ENCODE measurements around the gene EYA2.

EYA2 gene

DNA sequence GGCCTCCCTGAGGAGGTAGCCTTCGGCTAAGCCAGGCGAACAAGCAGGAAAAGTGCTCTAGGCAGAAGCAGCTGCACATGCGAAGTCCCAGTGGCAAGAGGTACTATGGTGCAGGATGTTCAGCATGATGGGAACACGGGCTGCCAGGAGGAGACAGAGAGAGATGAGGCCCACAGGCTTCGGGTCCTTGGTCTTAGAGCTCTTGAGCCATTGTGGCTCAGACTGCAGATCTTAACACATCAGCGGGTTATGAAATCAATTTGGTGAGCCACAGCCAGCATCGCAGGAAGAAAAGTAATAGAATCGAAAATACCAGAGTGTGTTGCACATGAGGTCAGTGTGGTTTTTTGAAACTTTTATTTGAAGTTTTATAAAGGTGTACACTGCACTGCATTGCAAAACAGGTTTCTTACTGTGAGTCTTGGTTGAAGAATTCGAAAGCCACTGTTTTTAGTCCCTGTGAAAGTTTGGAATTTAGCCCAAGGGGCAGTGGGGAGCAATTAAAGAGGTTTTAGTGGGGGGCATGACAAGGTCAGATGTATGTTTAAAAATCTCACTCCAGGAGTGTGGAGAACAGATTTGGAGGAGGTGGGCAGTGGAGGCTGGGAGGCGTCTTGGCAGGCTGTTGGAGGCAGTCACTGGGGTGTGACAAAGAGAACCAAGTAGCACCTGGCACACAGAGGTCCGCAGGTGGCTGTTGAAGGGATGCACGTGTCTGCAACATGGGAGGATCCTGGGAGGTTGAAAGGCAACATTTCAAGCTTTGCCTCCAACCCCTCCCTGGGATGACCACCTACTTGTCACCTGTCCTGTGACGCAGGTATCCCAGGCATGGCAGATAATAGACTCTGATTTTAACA, 69.3 kb downstream of the EYA2 start:
- DNase-seq: no peak
- H3K9me3 Mint-ChIP-seq: no peaks in the 10 kb centered on the region
- no peak overlapping the region for H3K27ac Mint-ChIP-seq
- peaks cover 6% of the 10 kb centered on the region for H3K27me3 Mint-ChIP-seq
- H3K4me1 Mint-ChIP-seq: no peaks in the 10 kb centered on the region
- no peak for ATAC-seq
- no peaks in the 10 kb centered on the region for H3K36me3 Mint-ChIP-seq (ENCODE audit: low read depth)
- H3K4me3 Mint-ChIP-seq: no peak overlapping the region

DNA sequence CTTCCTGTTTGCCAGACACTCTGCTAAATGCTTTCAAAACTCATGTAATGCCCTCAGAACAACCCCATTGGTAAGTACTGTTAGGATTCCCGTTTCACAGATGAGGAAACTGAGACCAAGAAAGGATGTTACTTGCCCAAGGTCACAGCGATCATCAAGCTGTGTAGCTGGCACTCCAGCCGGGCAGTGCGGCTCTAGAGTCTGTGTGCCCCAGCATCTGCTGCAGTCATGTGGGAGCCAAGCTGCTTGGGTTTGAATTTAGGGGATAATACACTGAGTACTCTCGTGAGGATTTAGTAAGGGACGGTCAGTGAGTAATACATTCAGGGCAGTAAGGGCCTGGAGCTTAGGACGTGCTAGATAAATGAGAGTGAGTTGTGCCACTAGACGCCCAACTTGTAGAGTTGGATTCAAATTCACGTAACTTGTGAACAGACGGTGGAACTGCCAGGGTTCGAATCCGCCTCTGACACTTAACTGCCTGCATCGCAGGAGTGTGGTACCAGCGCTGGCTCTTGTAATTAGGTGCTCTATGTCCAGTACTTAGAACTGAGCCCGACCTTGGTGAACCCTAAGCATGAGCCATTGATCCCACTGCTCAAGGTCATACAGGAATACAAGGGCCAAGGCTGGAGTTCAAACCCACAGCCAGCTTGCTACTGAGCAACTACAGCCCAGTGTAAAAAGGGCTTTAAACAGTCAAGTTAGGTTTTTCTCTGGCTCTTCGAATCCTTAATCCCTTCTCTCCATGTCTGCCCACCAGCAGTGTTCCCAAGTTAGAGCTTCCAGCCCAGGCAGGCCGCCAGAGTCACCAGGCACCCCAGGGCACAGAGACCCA, 70.2 kb downstream of the EYA2 start:
- Mint-ChIP-seq H3K27me3 (peaks cover 5% of the 10 kb centered on the region), H3K36me3 (ENCODE audit: low read depth) (no peaks in the 10 kb centered on the region), H3K4me3 (no peak overlapping the region), H3K27ac (no peak overlapping the region), H3K4me1 (no peaks in the 10 kb centered on the region), H3K9me3 (no peaks in the 10 kb centered on the region)
- no peak for ATAC-seq
- DNase-seq: no peak

DNA sequence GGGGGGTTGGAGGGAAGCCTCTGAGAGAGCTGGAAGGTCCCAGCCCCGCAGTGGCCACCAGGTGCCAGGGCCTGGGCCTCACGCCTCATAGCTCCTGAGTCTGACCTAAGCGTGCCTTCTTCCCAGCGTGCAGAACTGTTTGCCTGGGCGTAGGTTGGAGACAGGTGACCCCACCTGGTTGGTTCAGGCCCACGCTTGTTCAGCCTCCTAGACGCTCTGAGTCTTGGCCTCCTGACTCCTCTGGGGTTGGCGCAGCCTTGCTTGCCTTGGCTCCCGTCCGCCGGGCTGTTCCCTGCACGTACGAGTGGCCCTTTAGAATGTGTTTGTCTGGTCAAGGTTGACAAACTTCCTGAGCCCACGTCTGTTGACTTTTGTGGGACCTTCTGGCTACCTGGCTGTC, 70.8 kb downstream of the EYA2 start:
- Mint-ChIP-seq H3K4me1 (no peaks in the 10 kb centered on the region), H3K9me3 (no peaks in the 10 kb centered on the region), H3K27ac (no peak overlapping the region), H3K36me3 (ENCODE audit: low read depth) (no peaks in the 10 kb centered on the region), H3K4me3 (no peak overlapping the region), H3K27me3 (peaks cover 5% of the 10 kb centered on the region)
- ATAC-seq (no peak), DNase-seq (no peak)

DNA sequence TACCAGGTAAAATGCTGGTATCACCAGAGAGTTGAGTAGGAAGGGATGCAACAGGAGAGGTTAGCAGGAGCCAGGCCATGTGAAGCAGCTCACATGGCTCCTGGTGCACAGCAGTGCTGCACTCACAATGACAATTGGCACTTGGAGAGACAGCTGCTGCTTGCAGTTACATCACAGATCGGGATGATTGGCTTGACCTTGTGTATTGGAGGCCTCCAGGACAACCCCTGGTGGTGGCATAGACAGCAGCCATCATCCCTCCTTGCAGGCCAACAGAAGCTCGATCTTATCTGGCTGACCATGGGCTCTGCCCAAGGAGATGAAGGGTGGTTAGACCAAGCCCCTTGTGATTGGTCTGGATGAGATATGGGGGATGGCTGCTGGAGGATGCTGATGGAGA, 73.0 kb downstream of the EYA2 start:
- ATAC-seq: no peak
- no peak for DNase-seq
- Mint-ChIP-seq H3K27me3 (peaks cover 17% of the 10 kb centered on the region), H3K4me1 (no peaks in the 10 kb centered on the region), H3K9me3 (no peaks in the 10 kb centered on the region), H3K27ac (no peak overlapping the region), H3K36me3 (ENCODE audit: low read depth) (no peaks in the 10 kb centered on the region), H3K4me3 (no peak overlapping the region)

DNA sequence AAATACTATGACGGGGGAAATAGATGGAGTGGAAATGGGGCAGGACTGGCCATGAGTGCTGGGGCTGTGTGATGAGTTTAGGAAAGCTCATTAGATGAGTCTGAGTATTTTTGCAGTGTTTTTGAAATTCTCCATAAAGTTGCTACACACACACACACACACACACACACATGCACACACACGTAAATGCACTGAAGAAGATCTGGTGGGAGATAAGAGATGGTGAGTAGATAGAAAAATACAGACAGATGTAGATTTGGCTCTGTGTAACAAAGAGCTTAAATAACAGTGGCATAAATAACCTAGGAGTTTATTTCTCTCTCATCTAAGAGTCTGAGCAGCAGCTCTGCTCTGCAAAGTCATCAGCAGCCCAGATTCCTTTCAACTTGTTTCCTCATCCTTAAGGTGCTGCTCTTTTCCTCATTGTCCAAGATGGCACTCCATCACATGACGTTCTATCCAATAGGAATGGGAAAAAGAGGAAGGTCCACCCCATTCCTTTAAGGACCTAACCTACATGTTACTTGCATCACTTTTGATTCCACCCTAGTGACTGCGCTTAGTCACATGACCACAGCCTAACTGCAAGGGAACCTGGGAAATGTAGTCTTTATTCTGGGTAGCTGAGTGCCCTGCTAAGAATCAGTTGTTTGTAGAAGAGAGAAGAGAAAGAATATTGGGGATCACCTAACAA, 76.4 kb downstream of the EYA2 start:
- no peaks in the 10 kb centered on the region for H3K4me1 Mint-ChIP-seq
- no peaks in the 10 kb centered on the region for H3K9me3 Mint-ChIP-seq
- H3K36me3 Mint-ChIP-seq (ENCODE audit: low read depth): no peaks in the 10 kb centered on the region
- peaks cover 19% of the 10 kb centered on the region for H3K27me3 Mint-ChIP-seq
- H3K27ac Mint-ChIP-seq: no peak overlapping the region
- H3K4me3 Mint-ChIP-seq: no peak overlapping the region
- no peak for DNase-seq
- ATAC-seq: no peak

DNA sequence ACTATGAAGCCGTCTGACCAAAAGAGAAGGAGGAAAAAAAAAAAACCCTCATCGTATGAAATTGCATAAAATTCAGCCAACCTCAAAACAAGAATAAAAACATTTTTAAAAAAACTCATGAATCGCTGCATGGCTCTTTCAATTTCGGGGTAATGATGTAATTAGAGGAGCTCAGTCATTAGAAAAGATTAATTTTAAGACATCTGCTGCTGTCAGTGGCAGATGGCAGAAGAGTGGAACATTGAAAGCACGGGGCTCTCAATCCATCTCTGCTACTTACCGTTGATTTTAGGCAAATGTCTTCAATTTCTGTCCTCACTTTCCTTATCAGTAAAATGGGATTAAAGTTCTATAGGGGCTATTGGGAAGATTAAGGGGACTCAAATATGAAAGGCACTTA, 79.1 kb downstream of the EYA2 start:
- no peaks in the 10 kb centered on the region for H3K9me3 Mint-ChIP-seq
- ATAC-seq: no peak
- H3K27ac Mint-ChIP-seq: no peak overlapping the region
- peaks cover 1% of the 10 kb centered on the region for H3K4me1 Mint-ChIP-seq
- H3K36me3 Mint-ChIP-seq (ENCODE audit: low read depth): no peaks in the 10 kb centered on the region
- no peak for DNase-seq
- H3K27me3 Mint-ChIP-seq: peaks cover 36% of the 10 kb centered on the region
- H3K4me3 Mint-ChIP-seq: no peak overlapping the region

DNA sequence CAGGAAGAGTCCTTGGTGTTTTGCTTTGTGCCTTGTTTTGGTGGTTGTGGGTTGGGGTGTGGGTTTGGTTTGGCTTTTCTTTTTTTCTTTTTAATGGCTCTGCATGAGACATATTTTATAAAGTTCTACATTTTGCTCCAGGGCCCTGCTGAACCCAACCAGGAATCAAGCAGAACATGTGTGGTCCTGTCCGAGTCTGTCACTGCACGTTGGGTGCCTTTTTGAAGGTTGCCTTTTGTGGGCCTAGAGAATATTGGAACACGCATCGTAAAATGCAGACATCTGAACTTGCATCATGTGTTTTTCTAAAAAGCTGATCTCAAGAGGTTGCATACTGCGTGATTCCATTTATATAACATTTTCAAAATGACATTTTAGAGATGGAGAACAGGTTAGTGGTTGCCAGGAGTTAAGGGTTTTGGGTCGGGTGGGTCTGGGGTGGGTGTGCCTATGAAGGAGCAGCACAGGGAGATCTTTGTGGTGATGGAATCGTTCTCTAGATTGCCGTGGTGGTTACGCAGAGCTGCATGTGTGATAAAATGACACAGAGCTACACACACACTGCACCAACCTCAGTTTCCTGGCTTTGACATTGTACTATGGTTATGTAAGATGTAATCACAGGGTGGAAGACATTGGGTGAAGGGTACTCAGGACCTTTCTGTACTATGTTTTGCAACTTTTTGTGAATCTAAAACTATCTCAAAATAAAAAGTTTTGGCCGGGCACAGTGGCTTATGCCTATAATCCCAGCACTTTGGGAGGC, 80.2 kb downstream of the EYA2 start:
- no peaks in the 10 kb centered on the region for H3K36me3 Mint-ChIP-seq (ENCODE audit: low read depth)
- peaks cover 8% of the 10 kb centered on the region for H3K4me1 Mint-ChIP-seq
- H3K27ac Mint-ChIP-seq: no peak overlapping the region
- H3K27me3 Mint-ChIP-seq: peaks cover 36% of the 10 kb centered on the region
- H3K9me3 Mint-ChIP-seq: no peaks in the 10 kb centered on the region
- ATAC-seq: no peak
- H3K4me3 Mint-ChIP-seq: no peak overlapping the region
- DNase-seq: no peak

DNA sequence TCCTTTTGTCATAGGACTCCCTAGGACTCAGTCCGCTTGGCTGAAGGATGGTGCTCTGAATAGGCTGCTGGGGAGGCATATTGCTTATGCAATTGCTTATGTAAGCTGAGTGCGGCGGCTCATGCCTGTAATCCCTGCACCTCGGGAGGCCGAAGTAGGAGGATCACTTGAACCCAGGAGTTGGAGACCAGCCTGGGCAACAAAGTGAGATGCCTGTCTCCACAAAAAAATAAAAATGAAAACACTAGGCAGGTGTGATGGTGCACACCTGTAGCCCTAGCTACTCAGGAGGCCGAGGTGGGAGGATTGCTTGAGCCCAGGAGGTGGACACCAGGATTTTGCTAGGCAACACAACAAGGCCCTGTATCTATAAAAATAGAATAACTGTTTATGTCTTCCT, 81.3 kb downstream of the EYA2 start:
- ATAC-seq (no peak), DNase-seq (no peak)
- H3K27me3 Mint-ChIP-seq: peaks cover 32% of the 10 kb centered on the region
- no peaks in the 10 kb centered on the region for H3K9me3 Mint-ChIP-seq
- no peaks in the 10 kb centered on the region for H3K36me3 Mint-ChIP-seq (ENCODE audit: low read depth)
- no peak overlapping the region for H3K27ac Mint-ChIP-seq
- H3K4me3 Mint-ChIP-seq: no peak overlapping the region
- peaks cover 10% of the 10 kb centered on the region for H3K4me1 Mint-ChIP-seq

DNA sequence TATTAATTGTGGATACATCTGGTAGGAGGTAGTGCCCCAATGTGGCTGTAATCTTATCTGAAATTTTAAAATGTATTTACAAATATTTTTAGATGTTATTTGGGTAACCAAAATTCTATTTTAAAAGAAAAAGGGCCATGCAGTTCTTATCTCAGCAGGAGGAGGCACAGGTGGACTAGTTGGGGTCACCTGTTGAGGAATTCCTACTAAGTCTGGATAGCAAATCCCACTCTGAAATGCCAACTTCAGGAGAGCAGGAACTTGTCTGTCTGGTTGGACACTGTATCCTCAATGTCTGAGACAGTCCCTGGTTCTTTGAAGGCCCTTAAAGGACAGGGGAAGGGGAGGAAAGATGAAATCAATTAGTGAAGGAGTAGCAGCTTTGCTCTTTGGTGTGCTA, 82.6 kb downstream of the EYA2 start:
- Mint-ChIP-seq H3K27me3 (peaks cover 27% of the 10 kb centered on the region), H3K27ac (no peak overlapping the region), H3K36me3 (ENCODE audit: low read depth) (no peaks in the 10 kb centered on the region), H3K4me3 (no peak overlapping the region), H3K9me3 (peaks cover 3% of the 10 kb centered on the region), H3K4me1 (peaks cover 10% of the 10 kb centered on the region)
- ATAC-seq (no peak), DNase-seq (no peak)

DNA sequence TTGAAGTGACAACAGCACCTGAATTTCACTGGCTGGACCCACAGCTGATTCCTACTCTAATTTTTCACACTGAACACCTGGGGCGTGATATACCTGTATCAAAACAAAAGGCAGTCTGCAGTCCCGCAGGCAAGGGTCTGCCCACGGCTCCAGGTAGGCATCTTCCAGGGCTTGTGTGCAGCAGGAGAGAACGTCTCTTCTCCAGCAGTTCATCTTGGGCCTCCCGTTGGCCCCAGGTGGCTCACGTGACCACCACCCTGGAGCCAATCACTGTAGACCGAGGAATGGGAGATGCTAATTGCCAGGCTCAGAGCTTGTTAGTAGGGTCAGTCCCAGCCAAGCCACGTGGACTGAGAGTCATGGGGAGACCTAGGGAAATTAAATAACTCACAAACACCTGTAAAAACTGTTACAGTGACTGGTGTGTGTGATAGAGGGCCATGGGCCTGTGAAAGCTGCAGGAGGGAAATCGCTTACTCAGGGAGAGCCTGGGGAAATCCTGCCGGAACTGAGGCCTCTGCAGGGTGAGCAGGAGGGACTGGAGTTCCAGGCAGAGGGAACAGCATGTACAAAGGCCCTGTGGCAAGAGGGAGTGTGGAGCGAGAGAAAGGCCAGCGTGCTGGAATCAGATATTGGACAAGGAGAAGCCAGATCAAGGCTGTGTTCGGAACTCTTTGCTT, 83.4 kb downstream of the EYA2 start:
- DNase-seq (no peak), ATAC-seq (no peak)
- H3K36me3 Mint-ChIP-seq (ENCODE audit: low read depth): peaks cover under 1% of the 10 kb centered on the region
- no peak overlapping the region for H3K4me3 Mint-ChIP-seq
- H3K4me1 Mint-ChIP-seq: peaks cover 10% of the 10 kb centered on the region
- no peak overlapping the region for H3K27ac Mint-ChIP-seq
- H3K9me3 Mint-ChIP-seq: peaks cover 8% of the 10 kb centered on the region
- peaks cover 30% of the 10 kb centered on the region for H3K27me3 Mint-ChIP-seq

DNA sequence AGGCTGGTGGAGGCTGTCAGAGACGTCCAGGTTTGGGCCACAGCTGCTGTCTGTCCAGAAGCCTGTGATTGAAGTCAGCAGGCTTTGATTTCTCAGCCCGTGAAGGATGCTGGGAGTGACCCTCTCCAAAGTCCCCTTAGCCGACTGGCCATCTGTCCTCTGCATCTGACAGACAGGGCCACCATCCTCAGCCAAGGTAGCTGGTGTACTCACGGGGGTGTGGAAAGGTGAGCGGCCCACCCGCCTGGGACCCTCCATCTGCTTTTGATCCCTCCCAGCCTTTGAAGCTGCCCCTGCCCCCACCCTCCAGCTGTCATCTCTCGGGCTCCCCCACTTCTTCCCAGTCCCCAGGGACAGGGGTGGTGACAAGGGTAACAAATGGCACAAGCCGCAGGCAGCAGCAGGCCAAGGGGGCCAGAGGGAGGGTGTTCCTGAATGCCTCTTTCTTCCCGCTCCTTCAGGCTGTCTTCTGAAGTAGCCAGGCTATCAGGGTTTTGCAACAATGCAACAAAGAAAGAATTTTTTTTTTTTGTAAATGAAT, 84.4 kb downstream of the EYA2 start:
- Mint-ChIP-seq H3K27ac (no peak overlapping the region), H3K4me3 (no peak overlapping the region), H3K36me3 (ENCODE audit: low read depth) (peaks cover 1% of the 10 kb centered on the region), H3K27me3 (peaks cover 35% of the 10 kb centered on the region), H3K4me1 (peaks cover 10% of the 10 kb centered on the region), H3K9me3 (peaks cover 16% of the 10 kb centered on the region)
- ATAC-seq (no peak), DNase-seq (no peak)

DNA sequence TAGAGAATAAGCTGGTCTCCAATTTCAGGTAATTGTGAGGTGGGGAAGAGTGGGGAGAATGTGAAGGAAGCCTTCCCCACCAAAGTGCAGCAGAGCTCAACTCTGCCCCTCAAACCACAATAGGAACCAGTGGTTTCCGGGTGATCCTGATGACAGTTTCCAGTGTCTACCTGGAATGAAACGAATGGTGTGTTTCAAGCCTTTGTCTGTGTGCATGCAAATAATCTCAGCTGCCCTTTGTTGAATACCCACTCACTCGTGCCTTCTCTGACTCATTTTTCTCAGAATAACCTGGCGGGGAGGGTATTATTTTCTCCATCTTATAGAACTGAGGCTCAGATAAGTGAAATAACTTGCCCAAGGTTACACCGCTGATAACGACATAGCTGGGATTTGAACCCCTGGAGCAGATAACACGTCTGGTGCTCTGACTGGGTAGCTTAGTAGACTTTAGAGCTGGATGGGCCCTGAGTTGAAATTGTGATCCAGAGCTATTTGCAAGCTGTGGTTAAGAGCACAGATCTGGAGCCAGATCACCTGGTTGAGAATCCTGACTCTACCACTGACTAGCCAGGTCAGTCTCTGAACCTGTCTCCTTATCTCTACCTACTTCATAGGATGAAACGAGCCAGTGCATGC, 85.1 kb downstream of the EYA2 start:
- ATAC-seq (peak; percentile 43), DNase-seq (no peak)
- Mint-ChIP-seq H3K36me3 (ENCODE audit: low read depth) (peaks cover 1% of the 10 kb centered on the region), H3K27ac (no peak overlapping the region), H3K27me3 (peaks cover 33% of the 10 kb centered on the region), H3K4me3 (no peak overlapping the region), H3K9me3 (peaks cover 20% of the 10 kb centered on the region), H3K4me1 (peaks cover 10% of the 10 kb centered on the region)

DNA sequence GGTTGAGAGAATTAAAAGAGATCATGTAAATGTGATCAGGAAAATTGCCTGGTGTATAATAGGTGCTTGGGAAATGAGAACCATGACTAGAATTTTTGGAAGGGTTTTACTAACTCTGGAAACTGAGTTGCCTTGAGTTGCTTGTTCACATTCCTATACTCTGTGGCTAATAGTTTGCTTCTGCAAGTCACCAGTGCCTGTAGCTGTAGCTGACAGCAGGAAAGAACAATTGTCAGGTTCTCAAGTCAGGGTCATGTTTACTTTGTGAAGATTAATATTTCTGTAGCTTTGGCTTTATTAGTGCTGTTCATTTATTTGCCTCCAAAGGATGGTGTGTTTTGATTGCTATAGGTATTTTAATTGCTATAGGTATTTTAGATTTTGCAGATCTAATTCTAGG, 86.5 kb downstream of the EYA2 start:
- Mint-ChIP-seq H3K9me3 (peaks cover 21% of the 10 kb centered on the region), H3K36me3 (ENCODE audit: low read depth) (peaks cover 1% of the 10 kb centered on the region), H3K4me3 (no peak overlapping the region), H3K4me1 (peaks cover 10% of the 10 kb centered on the region), H3K27ac (no peak overlapping the region), H3K27me3 (peaks cover 32% of the 10 kb centered on the region)
- ATAC-seq (no peak), DNase-seq (no peak)
